Bone marrow (tissue), 2 donors: ENCODE measurements around the gene BCAS3.
"Not testable (repeated sequence)": the region's sequence is repeated elsewhere in the genome, so short reads cannot be mapped to it uniquely, and the experiment has no call there.

ENCODE experiments used
- DNase-seq, 2 donors: peaks; one replicate each; lab custom pipeline; 2025; lab: John Stamatoyannopoulos, UW

BCAS3 gene

DNA sequence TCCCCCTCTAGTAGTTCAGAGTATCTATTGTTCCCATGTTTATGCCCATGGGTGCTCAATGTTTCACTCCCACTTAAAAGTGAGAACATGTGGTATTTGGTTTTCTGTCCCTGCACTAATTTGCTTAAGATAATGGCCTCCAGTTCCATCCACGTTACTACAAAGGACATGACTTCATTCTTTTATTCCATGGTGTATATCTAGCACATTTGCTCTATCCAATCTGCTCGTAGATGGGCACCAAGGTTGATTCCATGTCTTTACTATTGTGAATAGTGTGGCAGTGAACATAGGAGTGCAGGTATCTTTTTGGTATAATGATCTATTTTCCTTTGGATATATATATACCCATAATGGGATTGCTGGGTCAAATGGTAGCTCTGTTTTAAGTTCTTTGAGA lies 552.8 kb downstream of the BCAS3 start:
- no peak for DNase-seq

- no peak for DNase-seq
Measured at GRCh38 chr17:61230972-61231820, 553.5 kb downstream of the BCAS3 start.

DNA sequence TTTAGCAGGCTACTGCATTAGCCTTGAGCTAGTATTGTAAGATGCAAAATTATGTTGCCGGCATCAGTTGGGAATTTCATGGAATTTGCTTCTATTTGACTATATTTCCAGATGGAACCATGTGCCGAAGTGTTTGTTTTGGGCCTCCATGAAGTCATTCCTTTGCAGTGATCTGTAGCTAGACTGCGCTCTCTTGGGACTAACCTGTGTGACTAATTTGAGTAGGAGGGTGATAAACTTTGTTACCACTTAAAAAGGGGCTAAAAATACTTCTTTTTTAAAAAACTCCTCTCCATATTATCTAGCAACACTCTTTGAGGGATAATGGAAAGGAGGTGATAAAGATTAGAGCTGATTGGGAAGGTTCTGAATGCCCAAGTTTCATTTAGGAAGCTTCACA lies 555.2 kb downstream of the BCAS3 start:
- DNase-seq: no peak

DNA sequence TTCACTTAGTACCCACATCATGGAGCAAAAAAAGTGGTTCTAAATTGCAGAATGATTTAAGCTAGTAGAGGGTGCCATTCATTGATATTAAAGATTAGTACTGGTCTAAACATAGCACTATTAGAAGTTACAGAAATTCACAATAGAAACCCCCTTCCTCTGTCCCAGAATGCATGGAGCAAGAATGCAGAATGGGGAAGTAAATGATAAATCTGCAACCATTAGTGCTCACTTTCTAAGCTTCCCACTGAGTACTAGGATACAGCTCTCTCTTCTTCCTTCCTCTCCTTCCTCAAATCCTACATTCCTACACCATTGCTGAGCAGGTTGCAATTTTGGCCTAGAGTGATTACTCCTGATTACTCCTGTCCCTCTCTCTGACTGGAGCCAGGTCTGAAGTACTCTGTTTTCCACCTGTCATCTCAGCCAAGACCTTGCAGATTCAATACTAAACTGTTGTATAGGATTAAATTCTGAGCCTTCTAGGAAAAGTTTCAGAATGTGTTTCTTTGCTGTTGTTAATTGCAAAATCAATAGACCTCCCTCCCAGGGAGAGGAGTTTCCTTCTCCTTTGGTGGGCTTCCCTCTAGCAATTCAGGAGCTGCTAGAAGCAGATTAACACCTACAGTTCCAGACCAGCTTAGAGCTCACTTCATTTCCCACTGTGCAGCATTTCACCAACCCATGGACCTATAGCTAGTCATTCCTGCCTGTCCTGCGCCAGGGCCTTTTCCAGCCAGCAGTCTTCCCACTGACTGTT lies 556.5 kb downstream of the BCAS3 start:
- DNase-seq: no peak

DNA sequence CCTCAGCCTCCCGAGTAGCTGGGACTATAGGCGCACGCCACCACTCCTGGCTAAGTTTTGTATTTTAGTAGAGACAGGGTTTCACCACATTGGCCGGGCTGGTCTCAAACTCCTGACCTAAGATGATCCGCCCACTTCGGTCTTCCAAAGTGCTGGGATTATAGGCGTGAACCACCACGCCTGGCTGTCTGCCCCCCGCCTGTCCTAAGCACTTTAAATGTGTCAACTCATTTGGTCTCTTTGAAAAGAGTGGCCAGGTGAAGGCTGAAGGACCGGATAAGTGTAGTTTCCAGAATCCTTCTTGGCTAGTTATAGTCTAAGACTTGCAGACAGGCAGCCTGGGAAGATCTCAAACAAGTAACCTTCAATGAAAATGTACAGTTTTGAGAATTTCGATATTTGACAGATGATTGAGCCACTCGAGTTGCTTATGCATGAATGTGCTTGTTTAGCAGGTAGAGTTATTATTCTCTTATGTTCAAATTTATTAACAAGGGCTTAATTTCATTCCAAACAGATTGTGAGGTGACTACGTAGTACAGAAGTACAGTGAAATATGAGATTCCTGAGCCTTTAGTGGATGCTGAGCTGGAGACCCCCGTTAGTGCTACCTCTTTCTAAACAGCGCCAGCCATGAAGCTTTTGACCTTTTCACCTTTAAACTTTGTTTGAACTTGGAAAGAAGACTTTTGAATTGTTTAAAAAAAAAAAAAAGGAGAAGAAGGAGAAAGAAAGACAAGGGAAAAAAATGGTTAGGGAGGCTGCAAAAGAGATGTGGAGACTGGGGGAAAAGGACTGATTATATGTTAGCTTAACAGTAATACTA lies 557.6 kb downstream of the BCAS3 start:
- DNase-seq: no peak

- no peak for DNase-seq
Measured at GRCh38 chr17:61235827-61236197, 558.2 kb downstream of the BCAS3 start.

- DNase-seq: no peak
Measured at GRCh38 chr17:61237275-61237674, 559.6 kb downstream of the BCAS3 start.

DNA sequence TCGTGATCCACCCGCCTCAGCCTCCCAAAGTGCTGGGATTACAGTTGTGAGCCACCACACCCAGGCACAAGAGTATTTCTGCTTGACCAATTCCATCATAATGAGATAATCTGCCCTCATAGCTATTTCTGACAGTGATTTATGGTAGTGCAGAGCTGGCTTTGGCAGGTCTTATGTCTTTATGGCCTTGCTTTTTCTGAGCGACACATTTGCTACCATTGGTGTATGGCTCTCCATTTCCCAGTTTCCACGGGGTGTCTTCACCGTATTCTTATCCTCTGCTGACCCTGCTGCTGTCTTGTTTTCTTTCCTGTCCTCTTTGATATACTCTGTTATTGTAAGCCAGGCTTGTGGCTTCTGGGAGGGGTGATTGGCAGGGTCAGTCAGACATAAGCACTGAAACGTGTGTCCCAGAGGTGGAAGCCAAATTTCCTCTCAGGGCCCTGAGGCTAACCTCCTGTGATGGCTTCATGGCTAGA lies 560.8 kb downstream of the BCAS3 start:
- DNase-seq: no peak

DNA sequence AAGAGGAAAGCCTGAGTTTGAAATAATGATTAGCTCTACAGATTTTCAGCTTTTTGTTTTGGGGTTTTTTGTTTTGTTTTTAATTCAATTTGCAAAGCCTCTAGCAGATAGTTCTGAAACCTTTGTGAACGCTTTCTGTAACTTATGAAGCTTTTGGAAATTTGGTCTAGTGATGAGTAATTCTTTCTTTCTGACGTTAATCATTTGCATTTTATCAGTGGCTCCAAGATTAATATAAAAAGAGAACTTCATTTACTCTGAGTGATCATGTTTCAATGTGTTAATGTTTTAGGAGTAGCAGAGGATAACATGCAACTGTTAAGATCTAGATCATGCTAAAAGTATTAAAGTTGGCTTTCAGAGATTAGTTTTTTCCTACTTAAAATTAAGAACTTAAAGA lies 561.7 kb downstream of the BCAS3 start:
- no peak for DNase-seq

- DNase-seq: no peak
Measured at GRCh38 chr17:61239953-61240352, 562.3 kb downstream of the BCAS3 start.

GRCh38 chr17:61240851-61241468 lies 563.3 kb downstream of the BCAS3 start:
- DNase-seq: no peak

DNA sequence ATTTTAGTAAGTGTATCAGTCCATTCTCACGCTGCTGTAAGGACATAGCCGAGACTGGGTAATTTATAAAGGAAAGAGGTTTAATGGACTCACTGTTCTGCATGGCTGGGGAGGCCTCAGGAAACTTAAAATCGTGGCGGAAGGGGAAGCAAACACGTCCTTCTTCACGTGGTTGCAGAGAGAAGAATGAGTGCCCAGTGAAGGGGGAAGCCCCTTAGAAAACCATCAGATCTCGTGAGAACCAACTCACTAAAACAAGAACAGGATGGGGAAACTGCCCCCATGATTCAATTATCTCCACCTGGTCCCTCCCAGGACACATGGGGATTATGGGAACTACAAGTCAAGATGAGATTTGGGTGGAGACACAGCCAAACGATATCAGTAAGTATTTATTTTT lies 567.3 kb downstream of the BCAS3 start:
- not testable (repeated sequence) for DNase-seq

DNA sequence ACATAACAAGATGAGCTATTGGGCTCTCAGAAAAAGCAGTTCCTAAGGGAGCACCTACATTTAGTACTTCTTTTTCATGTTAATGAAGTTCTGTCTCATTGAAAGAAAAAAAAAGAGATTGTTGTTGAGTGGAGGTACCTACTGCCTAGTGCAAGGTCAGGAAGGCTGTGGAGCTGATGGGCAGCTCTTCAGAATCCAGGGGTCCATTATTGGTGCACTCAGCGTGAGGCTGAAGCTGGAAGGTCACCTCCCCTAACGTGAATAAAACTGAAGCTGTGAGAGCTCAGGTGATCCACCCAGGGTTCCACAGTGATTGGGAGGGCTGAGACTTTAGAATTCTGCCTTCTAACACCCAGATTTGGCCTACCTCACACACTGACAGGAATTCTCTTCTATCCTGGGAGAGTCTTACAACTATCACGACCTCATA lies 568.1 kb downstream of the BCAS3 start:
- no peak for DNase-seq

DNA sequence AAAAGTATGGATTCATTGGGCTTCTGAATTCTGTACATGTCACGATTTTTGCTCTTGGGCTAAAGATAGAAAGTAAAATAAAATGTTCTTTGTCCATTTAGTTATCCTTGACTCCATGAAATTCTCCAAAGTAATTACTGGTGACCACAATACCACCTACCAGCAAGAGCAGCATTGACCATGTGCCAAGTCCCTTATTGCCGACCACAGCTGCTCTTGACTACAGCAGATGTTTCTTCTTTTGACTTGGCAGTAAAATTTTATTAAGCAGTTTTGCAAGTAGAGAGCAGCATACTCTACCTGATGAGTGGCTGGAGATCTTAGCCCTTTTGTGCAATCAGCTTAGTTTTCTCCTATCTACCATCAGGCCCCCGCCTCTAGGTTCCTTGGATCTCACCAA lies 569.8 kb downstream of the BCAS3 start:
- DNase-seq: no peak

- no peak for DNase-seq
Measured at GRCh38 chr17:61248399-61248798, 570.7 kb downstream of the BCAS3 start.

DNA sequence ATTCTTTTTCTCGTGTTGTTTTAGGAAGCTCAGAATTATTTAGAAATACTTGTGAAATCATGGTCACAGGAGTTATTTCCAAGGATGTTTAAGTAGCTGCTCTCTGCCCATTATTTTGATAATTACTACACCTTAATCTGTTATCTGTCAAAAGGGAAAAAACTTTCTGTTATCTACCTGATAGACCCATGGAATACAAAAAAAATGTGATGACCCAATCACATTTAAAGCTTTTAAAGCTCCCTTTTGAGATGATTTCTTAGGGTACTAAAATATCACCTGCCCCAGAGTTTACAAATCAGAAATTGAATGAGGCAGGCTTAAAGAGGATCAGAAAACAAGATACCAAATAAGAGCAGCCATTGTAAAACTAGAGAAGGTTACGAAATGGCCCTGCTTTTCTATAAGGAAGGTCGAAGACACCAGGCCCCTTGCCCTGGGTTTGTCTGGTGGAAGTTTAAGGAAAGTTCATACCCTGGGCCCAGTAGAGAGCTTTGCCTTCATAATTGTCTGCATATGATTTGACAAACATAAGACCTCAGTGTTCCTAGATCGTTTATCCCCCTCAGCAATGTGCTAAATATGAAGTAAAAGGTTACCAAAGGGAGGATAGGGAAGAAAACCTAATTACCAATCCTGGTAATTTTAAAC lies 572.1 kb downstream of the BCAS3 start:
- DNase-seq: no peak

GRCh38 chr17:61250335-61250890 lies 572.8 kb downstream of the BCAS3 start:
- DNase-seq: no peak

GRCh38 chr17:61251939-61252865 lies 574.6 kb downstream of the BCAS3 start:
- peak; percentile 31 to 52 for DNase-seq

DNA sequence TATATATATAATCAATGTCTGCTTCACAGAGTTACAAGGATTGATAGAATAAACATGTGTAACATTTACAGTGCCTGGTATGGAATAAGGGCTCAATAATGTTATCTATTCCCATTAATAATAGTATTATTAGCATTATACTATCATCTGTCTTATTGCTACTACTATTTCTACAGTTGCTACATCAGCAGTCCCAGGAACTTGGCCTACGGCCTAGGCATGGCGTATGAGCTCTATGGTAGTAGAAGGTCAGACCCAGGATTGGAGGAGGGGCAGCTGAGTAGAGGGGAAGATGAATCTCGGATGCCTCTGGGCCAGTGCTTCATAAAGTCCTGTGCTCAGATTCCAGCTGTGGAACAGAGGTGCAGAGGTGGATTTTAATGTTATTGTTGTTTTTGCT lies 575.7 kb downstream of the BCAS3 start:
- no peak for DNase-seq
